ENCODE results near the gene TLCD3A. TPM values are rescaled to one million over a fixed set of nuclear protein-coding genes. Genes with fewer than 3 reads are reported as not detected.

The TLCD3A gene
- total and polyA plus RNA-seq, 2 donors (not counting 3 experiments of a cell fraction or from before 2014, with no cell fraction given): 36.6 to 54.1 TPM

DNA sequence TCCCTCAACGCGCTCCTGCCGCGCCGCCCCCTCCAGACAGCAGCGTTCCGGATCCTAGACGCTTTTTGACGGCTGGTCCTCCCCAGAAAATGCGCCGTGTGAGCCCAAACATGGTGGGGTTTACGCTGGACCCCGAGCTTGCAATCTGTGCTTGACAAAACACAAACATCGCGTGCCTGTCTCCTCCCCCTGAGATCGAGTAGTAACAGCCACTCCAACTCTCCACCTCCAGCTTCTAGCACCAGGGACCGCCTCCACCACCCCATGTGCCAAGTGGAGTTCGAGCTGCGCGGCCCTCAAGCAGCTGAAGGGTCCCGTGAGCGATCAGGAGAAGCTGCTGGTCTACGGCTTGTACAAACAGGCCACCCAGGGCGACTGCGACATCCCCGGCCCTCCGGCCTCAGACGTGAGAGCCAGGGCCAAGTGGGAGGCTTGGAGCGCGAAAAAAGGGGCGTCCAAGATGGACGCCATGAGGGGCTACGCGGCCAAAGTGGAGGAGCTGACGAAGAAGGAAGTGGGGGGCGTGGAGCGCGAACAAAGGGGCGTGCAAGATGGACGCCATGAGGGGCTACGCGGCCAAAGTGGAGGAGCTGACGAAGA lies 20.3 kb downstream of the TLCD3A start:
- dilution Hi-C loops (cut with MboI; ENCODE audit: extremely low pct_ligation_motif_present, low sequenced_read_pairs): no loop called here

DNA sequence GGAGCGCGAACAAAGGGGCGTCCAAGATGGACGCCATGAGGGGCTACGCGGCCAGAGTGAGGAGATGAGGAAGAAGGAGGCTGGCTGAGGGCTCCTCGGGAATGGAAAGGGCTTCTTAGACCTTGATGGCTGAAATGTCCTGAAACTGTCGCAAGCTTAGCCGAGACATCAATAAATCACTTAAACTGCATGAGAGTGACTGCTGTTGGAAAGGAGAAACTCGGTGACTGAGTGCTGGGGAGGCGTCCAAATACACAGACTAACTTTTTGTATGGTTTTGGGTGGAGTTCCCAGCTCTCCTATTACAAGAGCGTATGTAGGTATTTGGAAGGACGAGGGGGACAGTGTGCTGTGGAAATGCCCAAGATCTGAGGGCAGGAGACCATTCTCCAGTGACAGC lies 21.0 kb downstream of the TLCD3A start:
- POLR2A ChIA-PET: no interaction called here
- Histone ChIP-seq H3K9ac (replicated peaks; ENCODE audit: extremely low read depth, insufficient read depth, low read length) (no peak overlapping the region), H3K4me3 (replicated peaks in 1 of 3; ENCODE audit: insufficient read depth in 1 of 3, low read depth in 1 of 3, low read length in 3 of 3) (no peak overlapping the region), H3K27me3 (ENCODE audit: control insufficient read depth in 2 of 2, insufficient read depth in 2 of 2, low read length in 2 of 2) (no peaks in the 10 kb centered on the region), H3K79me2 (ENCODE audit: control insufficient read depth, insufficient read depth, low read length) (peaks cover 30% of the 10 kb centered on the region), H3K9me1 (replicated peaks; ENCODE audit: control insufficient read depth, extremely low read depth, insufficient read depth, low read length) (no peaks in the 10 kb centered on the region), H3K27ac (ENCODE audit: insufficient read depth, low read depth, low read length) (no peak overlapping the region), H3K4me1 (ENCODE audit: control insufficient read depth, extremely low read depth, insufficient read depth, low read length) (peaks cover 18% of the 10 kb centered on the region), H4K20me1 (replicated peaks; ENCODE audit: control insufficient read depth, extremely low read depth, insufficient read depth, low read length) (no peaks in the 10 kb centered on the region), H2AFZ (ENCODE audit: low read depth, low read length) (no peak overlapping the region), H3K4me2 (ENCODE audit: insufficient read depth, low read length) (no peak overlapping the region), H3K36me3 (ENCODE audit: control insufficient read depth in 2 of 2, extremely low read depth in 1 of 2, insufficient read depth in 2 of 2, low read length in 2 of 2) (peaks cover 0 to 5% of the 10 kb centered on the region in 2 experiments), H3K9me3 (replicated peaks; ENCODE audit: control insufficient read depth, insufficient read depth, low read length) (no peaks in the 10 kb centered on the region)
- FAIRE-seq: no peak
- DNase-seq (ENCODE audit: low read depth, low spot score): no peak
- CTCF ChIA-PET: interaction anchor here (1.1 to 3.2 kb wide), 3 partner anchors 53 to 341 kb away, joined by 3 to 18 read pairs (median 9); no protein-coding TSS in a partner anchor
- TF ChIP-seq MYC (IDR thresholded peaks at IDR 0.05; ENCODE audit: low read depth, low read length): no peak
- TF ChIP-seq, protein P1, sequence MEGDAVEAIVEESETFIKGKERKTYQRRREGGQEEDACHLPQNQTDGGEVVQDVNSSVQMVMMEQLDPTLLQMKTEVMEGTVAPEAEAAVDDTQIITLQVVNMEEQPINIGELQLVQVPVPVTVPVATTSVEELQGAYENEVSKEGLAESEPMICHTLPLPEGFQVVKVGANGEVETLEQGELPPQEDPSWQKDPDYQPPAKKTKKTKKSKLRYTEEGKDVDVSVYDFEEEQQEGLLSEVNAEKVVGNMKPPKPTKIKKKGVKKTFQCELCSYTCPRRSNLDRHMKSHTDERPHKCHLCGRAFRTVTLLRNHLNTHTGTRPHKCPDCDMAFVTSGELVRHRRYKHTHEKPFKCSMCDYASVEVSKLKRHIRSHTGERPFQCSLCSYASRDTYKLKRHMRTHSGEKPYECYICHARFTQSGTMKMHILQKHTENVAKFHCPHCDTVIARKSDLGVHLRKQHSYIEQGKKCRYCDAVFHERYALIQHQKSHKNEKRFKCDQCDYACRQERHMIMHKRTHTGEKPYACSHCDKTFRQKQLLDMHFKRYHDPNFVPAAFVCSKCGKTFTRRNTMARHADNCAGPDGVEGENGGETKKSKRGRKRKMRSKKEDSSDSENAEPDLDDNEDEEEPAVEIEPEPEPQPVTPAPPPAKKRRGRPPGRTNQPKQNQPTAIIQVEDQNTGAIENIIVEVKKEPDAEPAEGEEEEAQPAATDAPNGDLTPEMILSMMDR (IDR thresholded peaks at IDR 0.05; ENCODE audit: extremely low read depth in 1 of 2, insufficient read depth in 1 of 2, low read depth in 1 of 2, low read length in 2 of 2): no peak
- no peak for TF ChIP-seq EZH2 (IDR thresholded peaks at IDR 0.05; ENCODE audit: borderline replicate concordance, low read depth, low read length, severe bottlenecking)
- TF ChIP-seq, protein P2, sequence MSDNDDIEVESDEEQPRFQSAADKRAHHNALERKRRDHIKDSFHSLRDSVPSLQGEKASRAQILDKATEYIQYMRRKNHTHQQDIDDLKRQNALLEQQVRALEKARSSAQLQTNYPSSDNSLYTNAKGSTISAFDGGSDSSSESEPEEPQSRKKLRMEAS (IDR thresholded peaks at IDR 0.05; ENCODE audit: insufficient read depth, insufficient read length): no peak
- TF ChIP-seq JUN (IDR thresholded peaks at IDR 0.05; ENCODE audit: borderline replicate concordance, insufficient read depth, insufficient read length, low read depth): no peak
- BruUV-seq (replicated peaks): no TSS peak
- dilution Hi-C loops (cut with MboI; ENCODE audit: extremely low pct_ligation_motif_present, low sequenced_read_pairs): no loop called here
- intact Hi-C loops (cut with micrococcal nuclease): no loop called here

More for the DNA sequence above, 20.3 kb downstream of the TLCD3A start:
- TF ChIP-seq POLR2A (IDR thresholded peaks at IDR 0.05; ENCODE audit: low read depth, low read length) (no peak), EZH2 (IDR thresholded peaks at IDR 0.05; ENCODE audit: borderline replicate concordance, low read depth, low read length, severe bottlenecking) (no peak)
- TF ChIP-seq, protein P2 (IDR thresholded peaks at IDR 0.05; ENCODE audit: insufficient read depth, insufficient read length): peak; percentile 12
- Histone ChIP-seq H3K36me3 (ENCODE audit: control insufficient read depth in 2 of 2, extremely low read depth in 1 of 2, insufficient read depth in 2 of 2, low read length in 2 of 2) (peaks cover 2 to 3% of the 10 kb centered on the region in 2 experiments), H3K27me3 (ENCODE audit: control insufficient read depth in 2 of 2, insufficient read depth in 2 of 2, low read length in 2 of 2) (no peaks in the 10 kb centered on the region), H3K9ac (replicated peaks; ENCODE audit: extremely low read depth, insufficient read depth, low read length) (peak overlapping the region; percentile 75), H3K9me3 (replicated peaks; ENCODE audit: control insufficient read depth, insufficient read depth, low read length) (no peaks in the 10 kb centered on the region), H2AFZ (ENCODE audit: low read depth, low read length) (peak overlapping the region; percentile 61), H3K9me1 (replicated peaks; ENCODE audit: control insufficient read depth, extremely low read depth, insufficient read depth, low read length) (no peaks in the 10 kb centered on the region), H3K4me3 (replicated peaks in 1 of 3; ENCODE audit: insufficient read depth in 1 of 3, low read depth in 1 of 3, low read length in 3 of 3) (peak overlapping the region; percentile 34 to 82 (median 78)), H3K4me2 (ENCODE audit: insufficient read depth, low read length) (peak overlapping the region; percentile 37), H3K79me2 (ENCODE audit: control insufficient read depth, insufficient read depth, low read length) (peaks cover 37% of the 10 kb centered on the region), H3K27ac (ENCODE audit: insufficient read depth, low read depth, low read length) (peak overlapping the region; percentile 30), H3K4me1 (ENCODE audit: control insufficient read depth, extremely low read depth, insufficient read depth, low read length) (peaks cover 18% of the 10 kb centered on the region), H4K20me1 (replicated peaks; ENCODE audit: control insufficient read depth, extremely low read depth, insufficient read depth, low read length) (no peaks in the 10 kb centered on the region)
- FAIRE-seq: peak; percentile 84
- ChIA-PET POLR2A (no interaction called here), CTCF (interaction anchor here (0.8 to 3.2 kb wide), 9 partner anchors 11 to 341 kb away, joined by 3 to 18 read pairs (median 4); partner anchors contain the start of gene TIMM22)
- TSS peak; percentile 35 for BruUV-seq (replicated peaks)
- intact Hi-C loops (cut with micrococcal nuclease): loop anchor here (1.0 kb wide), 4 partner anchors 19 to 229 kb away; partner anchors contain the start of genes GLOD4, MRM3 and VPS53
- DNase-seq (ENCODE audit: low read depth, low spot score): peak; percentile 77

All from endothelial cell of umbilical vein (primary cell).